DMS79 treated with DMSO at 0.1 percent for 48 hours (cell line): ENCODE results near the gene CHCHD3.
"Not testable (repeated sequence)": the region's sequence is repeated elsewhere in the genome, so short reads cannot be mapped to it uniquely, and the experiment has no call there.

ENCODE experiments used
- DNase-seq: peaks from one replicate; lab custom pipeline; 2025; lab: John Stamatoyannopoulos, UW

The CHCHD3 gene

DNA sequence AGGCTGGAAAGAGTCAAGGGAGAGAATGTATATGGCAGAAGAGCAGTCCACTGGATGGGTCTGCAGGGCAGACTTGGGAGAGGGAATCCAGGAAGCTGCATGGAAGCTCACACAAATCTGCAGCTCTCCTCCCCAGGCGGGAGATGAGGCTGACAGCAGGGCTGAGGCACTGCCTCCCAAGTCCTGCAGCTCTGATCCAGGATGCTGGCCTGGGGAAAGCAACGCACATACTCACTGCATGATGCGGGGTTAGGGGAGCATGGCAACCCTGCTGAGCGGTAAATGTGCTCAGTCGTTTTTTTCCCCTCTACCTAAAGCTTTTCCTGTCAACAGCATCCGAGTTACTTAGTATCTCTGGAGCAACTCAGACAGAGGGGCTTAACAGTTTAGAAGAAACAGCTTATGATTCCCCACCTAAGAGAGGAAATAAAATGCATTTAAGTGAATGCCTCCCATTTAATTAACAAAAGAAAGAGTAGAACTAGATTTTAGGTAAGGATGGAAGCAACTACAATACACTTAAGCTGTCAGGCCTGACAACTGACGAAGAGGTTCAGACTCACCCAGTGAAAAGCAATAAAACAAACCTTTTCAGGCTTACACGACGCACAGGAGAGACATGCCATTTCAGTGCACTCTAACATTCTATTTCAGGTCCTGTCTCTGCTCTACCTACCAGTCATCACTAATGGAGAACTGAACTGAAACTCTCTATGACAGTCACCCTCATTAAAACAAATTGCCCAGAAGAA lies 37.0 kb downstream of the CHCHD3 start:
- no peak for DNase-seq

DNA sequence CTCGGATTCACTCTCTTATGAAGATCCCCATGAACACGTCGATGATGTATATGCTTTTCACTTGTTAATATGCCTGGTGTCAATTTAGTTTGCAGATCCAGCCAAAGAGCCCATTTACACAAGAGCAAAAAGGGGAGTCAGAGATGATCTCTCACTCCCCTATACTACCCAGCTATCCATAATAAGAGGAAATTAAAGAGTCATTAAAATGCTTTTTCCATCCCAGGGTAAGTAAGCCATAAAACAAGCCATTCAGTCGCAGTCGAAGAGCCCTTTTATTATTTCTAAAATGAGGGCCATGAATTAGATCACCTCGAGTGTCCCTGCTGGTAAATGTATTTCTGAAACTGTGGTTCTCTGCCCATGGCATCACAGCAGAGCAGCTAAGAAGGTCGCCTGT lies 41.2 kb downstream of the CHCHD3 start:
- no peak for DNase-seq

DNA sequence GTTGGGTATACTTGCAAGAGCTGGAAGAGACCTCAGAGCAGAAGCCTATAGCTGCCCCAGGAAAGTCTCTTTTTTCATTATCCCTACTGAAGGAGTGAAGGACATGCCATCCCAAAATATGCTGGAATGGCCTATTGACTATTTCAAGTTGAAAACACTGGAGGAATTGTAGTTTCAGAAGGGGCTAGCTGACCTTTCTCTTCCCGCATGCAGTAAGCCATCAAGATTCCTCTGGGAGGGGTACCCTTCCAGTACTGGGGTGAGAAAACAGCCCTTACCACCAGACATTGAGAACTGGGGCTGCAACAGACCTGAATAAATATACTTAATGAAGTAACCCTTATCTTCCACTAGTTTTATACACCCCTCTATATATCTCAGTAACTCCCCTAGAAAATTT lies 41.7 kb downstream of the CHCHD3 start:
- no peak for DNase-seq

DNA sequence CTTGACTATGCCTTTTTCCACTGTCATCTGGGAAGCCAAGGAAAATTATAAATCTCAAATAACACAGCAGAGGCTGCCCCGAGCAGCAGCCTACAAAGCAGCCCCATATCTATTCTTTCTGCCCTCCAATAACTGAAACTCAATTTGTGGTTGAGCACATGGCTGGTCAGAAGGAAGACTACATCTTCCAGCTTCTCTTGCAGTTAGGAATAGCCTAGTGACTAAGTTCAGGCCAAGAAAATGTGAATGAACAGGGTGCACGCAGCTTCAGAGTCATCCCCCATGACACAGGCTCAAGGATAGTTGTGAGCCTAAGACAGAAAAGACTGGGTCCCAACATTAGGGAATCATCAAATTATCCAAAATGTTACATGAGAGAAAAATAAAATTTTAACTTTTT lies 42.3 kb downstream of the CHCHD3 start:
- DNase-seq: no peak

DNA sequence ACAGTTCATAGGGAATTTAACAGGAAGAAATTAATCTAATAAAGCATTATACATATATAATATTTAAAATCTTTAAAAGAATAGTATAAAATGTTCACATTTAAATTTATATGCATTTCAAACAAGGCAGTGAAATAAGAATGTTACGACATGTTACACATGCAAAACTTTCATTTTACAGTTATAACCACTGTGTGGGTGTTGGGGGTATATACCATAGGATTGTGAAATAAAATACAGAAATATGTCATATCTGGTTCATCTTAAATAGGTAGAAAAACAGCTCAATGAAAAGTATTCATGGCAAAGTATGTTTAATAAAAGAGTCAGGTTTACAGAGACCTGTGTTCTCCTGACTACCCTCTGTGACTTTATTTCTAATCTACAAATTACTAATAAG lies 45.6 kb downstream of the CHCHD3 start:
- DNase-seq: no peak

DNA sequence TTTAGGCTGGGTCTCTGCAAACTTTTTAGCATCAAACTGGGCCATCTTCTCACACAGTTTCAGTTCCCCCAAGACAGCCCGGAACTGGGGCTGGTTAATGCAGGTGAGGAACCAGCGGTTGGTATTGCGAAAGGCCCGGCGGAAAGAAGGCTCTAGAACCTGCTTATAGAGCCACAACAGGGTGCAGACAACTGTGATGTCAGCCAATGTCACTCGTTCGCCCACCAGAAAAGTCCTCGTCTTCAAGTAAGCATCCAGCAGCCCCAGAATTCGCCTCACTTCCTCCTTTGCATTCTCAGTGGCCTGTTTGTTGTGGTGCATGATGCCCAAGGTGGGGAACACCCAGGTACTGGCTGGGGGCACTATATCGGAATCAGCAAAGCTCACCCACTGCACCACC lies 46.6 kb downstream of the CHCHD3 start:
- not testable (repeated sequence) for DNase-seq

DNA sequence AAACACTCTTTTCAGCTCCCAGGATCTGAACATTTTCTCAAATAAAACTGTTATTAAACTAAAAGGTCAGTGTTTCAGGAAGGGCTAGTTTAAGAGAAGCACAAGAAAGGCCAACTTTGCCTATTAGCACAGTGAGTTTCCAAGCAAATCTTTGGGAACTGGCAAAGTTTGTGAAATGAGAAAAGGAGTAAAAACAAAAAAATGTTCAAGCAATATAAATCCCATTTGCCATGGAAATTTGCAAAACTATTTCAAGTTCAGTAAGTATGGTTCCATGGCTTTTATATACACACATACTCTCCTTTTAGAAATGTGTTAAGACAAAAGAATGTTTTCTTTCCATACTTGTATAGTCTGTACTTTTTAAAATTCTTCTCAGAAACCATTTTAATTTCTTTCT lies 51.5 kb downstream of the CHCHD3 start:
- DNase-seq: no peak

DNA sequence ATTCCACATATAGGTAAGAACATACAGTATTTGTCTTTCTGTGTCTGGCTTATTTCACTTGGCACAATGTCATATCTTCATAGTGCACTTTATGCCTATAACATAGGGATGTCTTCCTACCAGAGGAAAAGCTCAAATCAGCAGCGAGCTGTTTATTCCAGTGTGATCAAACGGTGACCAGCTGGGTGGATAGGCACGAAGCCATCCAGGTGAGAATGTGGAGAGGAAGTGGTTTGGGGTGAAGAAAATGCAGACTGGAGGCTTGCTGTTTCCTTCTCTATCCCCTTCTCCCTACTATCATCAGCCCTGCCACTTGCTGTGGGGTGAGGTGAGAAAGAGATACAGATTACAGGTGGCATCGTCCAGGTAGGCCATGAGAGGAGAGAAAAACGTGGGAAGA lies 52.4 kb downstream of the CHCHD3 start:
- DNase-seq: no peak

DNA sequence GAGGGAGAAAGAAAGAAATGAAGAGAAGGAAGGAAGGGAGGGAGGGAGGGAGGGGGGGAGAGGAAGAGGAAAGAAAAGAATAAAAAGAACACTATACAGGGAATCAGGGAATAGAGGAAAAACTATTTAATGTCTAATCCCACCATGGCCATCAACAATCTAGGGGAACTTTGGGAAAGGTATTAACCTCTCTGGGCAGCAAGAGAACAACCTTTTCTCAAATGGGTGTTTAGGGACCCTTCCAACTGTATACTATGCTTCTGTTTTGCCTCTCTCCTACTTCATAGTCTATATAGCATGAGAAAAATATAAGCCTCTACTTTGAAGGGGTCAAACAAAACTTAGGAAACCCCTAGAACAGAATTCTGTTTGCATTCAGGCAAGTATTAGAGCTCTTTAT lies 54.5 kb downstream of the CHCHD3 start:
- no peak for DNase-seq

DNA sequence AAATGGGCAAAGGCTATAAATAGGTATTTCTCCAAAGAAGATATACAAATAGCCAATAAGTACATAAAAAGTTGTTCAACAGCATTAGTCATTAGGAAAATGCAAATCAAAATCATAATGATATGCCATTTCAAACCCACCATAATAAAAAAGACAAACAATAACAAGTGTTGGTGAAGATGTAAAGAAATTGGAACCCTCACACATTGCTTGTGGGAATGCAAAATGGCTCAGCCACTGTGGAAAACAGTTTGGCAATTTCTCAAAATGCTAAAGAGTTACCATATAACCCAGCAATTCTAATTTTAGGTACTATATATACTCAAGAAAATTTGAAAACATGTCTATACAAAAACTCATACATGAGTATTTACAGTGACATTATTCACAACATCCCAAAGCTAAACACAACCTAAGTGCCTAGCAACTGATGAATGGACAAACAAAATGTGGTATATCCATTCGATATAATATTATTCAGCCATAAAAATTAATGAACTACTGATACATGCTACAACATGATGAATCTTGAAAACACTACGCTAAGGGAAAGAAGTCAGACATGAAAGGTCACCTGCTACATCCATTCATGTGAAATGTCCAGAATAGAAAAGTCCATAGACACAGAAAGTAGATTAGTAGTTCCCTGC lies 55.6 kb downstream of the CHCHD3 start:
- DNase-seq: no peak

DNA sequence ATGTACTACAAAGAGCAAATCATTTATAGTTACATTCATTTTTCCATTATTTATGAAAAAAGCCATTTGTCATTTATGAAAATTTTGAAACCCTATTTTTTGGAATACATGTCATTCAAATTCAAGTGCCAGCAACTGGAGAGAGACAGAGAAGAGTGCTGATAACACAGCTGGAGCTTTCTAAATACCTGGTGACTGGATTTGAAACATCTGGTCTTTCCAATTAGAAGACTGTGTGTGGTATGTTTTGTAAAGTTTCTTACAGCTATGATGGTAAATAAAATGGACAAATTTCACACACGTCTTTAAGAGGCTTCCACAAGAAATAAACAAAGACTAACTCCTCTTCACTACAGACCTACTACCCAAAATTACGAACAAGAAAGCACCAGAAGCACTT lies 56.8 kb downstream of the CHCHD3 start:
- DNase-seq: peak; percentile 52

DNA sequence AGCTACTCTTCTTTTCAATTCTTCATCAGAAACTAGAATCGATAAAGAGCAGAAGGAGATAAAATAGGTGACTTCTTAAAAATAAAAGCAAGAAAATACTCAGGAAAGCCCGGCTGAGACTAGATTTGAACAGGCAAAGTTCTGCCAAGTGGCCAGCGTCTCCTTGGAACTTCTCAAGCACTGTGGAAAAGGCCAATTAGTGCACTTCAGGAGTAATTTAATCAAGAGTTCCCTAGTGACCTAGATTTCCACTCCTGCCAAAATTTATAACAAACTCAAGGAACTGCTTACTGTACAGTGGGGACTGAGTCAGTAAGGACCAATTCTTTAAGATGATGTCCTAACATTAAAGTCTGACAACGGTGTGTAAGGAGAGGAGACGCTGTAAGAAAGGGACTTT lies 57.3 kb downstream of the CHCHD3 start:
- peak; percentile 88 for DNase-seq

DNA sequence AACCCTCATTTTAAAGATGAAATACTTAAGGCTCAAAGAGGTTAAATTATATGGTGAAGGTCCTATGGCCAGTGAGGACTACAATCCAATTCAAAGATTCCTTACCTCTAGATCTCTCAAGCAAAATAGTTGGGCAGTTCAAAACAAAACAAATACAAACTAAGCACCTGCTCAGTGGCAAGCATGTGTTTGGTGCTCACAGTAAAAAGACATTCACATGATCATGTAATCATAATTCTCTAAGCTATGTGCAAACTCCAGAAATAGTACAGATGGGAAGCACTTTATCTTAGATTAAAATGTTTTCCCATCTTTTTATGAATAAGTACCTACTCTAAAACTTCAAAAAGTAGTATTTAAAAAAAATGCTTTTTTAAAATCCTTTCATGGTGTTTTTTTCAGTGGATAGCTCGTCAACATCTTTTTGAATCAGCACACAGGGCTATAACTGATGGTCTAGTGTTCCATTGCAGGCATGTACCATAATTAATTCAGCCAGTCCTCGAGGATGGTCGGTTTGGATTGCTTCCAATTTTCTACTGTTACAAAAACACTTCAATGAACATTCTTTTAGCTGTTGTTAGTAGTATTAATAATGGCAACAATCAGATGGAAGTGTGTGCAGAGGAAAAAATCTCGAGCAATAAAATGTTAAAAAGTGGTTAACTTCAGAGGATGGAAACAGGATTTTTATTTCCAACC lies 58.4 kb downstream of the CHCHD3 start:
- DNase-seq: peak; percentile 93

DNA sequence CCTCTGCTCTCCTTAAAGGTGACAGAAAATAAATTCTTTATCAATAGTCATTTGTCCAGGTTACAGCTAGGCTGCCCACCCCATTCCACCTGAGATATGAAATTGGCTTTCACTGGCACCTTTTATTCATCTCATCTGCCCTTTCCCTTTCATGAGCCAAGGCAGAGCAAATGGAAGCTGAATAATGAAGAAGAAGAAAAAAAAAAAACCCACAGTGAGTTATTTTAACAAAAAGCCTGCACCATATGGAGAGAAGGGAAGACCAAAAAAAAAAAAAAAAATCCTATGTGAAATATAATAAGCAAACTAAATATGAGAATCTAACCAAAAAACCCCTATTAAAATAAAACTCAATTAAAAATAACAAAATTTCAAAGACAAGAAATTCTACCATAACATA lies 59.2 kb downstream of the CHCHD3 start:
- DNase-seq: no peak

DNA sequence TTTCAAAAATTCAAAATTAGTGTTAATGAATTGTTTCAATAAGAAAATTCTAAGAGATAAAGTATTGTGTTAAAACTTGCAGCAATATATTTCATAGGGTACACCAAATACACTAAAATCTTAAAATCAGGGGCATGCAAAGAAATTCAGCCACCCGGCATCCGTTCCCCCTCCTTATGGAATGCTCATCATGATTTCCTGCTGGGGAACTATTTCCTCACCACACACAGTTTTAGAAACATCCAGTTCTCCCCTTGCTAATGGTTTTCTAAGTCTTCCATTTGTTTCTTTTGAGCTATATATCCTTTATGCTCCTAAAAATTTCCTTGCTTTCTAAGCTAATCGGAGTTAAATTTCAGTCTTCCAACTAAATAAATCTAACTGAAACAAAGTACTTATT lies 60.7 kb downstream of the CHCHD3 start:
- DNase-seq: no peak

DNA sequence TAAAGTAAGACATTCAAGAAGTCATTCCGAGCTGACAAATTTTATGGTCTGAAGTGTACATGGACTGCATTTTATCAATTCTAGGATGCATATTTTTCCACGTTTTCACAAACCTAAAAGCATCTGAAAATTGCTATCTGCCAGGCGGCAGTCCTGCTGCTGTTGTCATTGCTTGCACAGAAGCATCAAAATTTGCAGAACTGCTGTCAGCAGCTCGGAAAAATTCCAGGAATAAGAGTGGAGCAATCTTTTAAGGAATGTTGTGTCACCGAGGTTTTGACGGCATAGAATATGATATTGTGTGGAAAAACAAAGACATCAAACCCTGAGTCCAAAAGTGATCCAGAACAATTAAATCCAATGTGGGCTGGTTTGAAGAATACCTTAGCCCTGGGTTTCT lies 61.4 kb downstream of the CHCHD3 start:
- no peak for DNase-seq

DNA sequence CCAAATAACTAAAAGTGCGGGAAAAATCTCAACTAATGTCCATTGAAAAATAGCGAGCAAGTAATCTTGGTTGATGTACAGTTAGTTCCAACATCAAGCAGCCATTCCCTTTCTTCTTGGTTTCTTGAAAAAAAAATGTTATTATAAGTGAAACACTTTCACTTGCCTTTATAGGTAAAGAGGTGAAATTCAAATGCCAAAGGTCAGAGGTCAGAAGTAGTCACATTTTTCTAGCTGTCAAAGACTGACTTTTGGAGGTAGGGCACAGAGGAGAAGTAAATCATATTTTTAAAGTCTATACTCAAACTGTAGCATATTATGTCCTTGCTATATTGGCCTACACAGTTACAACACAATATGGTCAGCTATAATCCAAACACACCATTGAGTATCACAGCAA lies 62.3 kb downstream of the CHCHD3 start:
- DNase-seq: no peak

DNA sequence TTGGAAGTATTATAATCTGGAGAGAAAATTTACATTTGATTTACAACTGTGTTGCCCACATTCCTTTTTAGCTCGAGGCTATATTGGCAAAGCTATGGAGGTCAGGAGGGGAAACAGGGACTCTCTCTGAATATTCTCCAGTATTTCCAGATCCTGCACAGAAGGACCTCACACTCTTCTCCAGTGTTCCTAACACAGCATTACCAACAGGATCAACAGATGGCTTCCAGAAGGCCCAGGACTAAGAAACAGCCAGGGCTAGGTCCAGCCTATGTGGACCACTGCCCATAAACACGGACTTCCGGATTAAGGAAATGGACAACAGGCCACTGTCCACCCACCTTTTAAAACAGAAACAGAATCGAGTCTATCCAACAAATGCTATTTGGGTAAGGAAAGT lies 65.3 kb downstream of the CHCHD3 start:
- DNase-seq: no peak

DNA sequence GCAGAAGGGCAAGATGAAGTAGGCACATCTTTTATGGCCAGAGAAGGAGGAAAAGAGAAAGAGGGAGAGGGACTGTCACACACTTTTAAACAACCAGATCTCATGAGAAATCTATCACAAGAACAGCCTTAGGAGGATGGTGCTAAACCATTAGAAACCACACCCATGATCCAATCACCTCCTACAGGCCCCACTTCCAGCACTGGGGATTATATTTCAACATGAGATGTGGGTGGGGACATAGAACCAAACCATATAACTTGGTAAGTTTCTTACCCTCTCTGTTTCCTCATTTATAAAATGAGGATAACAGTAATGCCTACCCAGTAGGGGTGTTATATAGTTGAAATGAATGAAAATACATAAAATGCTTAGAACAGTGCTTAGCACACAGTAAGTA lies 66.0 kb downstream of the CHCHD3 start:
- DNase-seq: no peak

DNA sequence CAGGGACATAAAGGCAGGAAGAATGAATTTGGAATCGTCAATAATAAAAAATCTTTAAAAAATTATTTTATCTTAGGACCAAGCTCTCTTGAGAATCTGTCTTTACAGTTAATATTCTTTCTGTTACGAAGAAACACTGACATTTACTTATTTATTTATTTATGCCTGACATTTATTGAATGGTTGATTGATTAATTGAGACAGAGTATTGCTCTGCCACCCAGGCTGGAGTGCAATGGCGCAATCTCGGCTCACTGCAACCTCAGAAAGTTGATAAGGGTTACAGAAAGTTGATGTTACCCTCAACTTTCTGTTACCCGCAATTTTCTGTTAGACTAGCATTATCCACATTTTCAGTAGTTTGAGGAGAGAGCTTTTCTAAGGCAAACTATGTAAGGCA lies 70.1 kb downstream of the CHCHD3 start:
- DNase-seq: no peak

DNA sequence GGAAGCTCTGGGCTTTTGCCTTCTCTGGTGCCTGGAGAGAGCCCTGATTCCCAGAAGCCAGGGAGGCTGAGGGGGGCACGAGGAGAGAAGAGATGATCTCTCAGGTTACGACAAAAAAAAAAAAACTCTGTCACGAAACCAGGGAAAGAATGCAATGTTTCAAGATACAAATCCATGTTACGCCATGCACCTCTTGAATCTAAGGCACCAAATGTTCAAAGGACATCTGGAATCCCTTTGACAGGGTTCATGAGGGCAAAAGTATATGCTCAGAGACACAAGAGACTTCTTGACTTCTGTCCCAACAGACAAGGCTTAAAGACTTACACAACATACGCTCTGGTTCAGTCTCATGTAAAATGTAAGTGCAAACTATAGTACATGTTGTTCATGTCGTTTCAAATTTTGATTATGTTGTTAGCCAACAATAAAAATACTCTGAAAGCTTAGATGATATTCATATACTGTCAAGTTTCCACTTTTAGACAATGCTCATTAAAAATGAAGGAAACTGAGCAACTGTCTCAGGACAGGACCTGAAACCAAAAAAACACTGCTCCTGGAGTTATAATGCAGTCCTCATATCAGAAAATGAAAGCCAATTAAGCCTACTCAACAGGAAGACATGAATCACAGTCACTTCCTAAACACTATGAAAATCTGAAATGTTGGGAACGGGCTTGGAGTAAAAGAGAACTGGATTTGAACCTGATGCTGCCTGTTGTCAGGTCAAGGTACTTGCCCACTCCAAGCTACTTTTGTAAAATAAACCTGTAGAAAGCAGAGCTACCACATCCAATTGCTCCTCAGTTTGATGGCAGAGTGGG lies 72.3 kb downstream of the CHCHD3 start:
- no peak for DNase-seq

DNA sequence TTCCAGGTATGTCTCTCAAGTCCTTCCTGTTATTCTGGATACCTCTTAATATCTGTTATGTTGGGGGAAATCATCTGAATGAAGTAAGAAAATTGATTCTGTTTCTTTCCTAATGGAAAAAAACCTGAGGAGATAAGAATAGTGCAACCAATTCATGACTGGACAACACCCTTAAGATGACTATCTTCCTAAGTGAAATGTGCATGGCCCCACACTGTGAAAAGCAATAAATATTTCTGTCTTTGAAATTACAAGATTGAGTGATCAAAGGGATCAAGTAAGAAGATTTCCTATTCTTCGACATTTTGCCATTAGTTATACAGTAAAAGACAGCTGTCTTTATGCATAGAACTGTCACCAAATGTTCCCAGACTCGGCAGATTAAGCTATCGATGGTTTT lies 73.9 kb downstream of the CHCHD3 start:
- no peak for DNase-seq
